CD4-positive, alpha-beta T cell treated with Interleukin-4 for 1 hour (primary cell): ENCODE data around the gene MYOM3.
"Not testable (repeated sequence)": the region's sequence is repeated elsewhere in the genome, so short reads cannot be mapped to it uniquely, and the experiment has no call there.

Source experiments
- DNase-seq, 2 donors: peaks; one replicate each; pipeline ENCODE4 v3.0.0-alpha.2; 2020 to 2022

MYOM3 gene

DNA sequence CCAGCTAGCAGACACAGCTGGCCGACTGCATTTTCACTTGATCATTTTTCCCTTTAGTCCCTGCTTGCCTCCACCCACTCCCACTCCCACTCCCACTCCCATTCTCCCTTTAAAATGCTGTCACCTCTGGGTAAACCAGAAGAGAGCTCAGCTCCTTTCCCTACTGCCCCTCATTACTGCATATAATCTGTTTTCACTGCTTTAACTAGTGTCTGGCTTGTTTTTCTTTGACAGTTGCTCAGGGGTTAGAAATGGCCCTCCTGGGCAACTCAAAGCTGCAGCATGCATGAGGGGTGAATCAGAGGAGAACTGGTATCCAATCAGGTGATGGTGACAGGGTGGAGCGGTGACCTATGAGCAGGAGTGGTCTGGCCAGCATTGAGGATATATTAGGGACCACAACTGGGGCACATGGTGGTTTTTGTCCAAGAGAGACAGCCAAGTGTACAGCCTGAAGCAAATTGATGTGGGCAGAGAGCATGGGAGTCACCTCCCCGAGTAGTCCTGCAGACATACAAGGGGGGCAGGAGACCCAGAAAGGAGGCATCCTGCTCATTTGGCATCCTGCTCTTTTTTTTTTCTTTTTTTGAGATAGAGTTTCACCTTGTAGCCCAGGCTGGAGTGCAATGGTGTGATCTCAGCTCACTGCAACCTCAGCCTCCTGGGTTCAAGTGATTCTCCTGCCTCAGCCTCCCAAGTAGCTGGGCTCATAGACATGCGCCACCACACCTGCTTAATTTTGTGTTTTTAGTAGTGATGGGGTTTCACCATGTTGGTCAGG, 89.2 kb downstream of the MYOM3 start:
- no peak for DNase-seq

DNA sequence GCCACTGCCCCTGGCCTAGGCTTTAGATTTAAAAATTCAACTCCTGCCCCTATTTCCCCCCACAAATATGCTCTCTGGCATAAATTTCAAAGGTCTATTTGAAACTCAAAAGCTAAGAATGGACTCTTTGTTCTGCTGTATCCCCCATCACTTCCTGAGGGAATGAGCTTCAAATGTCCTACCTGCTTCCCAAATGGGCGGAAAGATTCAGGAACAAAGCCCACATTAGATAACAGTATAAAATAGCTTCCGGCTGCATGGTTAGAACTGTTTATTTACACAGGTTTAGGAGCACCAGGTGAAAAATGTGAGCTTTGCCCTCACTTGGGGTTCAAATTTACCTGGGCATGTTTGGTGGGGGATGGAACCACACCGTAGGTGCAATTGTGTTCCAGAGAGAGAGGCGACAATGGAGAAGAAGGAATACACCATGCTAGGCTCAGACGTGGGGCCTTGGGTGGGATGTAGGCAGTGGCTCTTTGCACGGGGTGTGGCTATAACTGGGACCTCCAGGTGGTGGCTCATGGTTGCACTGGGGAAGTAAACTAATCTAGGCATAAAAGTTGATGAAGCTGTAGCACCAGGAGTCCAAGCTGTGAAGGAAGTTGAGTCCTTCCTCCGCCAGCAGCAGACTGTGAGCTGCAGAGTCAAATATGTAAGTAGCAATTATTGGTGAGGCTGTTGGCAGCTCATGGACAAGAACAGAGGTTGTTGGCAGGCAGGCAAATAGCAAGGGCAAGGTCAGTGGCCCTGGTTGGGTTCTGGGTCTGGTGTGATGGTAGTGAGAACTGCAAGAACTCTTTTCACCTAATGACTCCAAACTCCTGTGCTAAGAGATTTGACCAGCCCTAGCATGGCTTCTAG, 90.3 kb downstream of the MYOM3 start:
- no peak for DNase-seq

DNA sequence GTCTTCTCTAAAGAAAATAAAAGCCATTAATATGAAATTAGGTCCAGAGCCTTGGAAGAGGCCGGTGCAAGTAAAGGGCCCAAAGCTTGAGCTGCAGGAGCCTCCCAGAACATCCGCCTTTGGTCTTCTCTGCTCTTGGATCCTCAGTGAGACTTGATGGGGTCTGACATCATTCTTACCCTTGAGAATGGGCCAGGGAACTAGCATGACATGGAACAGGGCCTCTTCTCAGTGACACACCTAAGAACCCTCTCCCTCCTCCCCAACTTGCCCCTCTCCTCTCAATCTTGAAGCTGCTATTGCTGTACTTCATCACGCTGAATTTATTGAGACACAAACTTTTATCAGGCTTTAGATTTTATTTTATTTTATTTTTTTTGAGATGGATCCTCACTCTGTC, 91.5 kb downstream of the MYOM3 start:
- no peak for DNase-seq

DNA sequence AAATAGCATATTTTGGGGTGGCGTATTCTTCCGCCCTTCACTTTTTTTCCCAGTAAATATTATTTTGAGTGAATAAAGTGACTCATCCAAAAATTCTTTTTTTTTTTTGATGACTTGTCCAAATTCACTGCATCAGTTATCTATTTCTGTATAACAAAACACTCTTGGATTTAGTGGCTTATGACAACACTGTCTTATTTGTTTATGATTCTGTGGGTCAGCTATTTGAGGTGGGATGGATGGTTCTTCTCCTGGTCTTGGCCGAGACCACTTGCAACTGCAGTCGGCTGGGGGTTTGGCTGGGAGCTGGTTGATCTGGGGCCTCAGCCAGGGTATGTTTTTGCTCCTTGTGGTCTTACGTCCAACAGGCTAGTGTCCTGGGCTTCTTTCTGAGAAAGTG, 91.9 kb downstream of the MYOM3 start:
- DNase-seq: no peak

DNA sequence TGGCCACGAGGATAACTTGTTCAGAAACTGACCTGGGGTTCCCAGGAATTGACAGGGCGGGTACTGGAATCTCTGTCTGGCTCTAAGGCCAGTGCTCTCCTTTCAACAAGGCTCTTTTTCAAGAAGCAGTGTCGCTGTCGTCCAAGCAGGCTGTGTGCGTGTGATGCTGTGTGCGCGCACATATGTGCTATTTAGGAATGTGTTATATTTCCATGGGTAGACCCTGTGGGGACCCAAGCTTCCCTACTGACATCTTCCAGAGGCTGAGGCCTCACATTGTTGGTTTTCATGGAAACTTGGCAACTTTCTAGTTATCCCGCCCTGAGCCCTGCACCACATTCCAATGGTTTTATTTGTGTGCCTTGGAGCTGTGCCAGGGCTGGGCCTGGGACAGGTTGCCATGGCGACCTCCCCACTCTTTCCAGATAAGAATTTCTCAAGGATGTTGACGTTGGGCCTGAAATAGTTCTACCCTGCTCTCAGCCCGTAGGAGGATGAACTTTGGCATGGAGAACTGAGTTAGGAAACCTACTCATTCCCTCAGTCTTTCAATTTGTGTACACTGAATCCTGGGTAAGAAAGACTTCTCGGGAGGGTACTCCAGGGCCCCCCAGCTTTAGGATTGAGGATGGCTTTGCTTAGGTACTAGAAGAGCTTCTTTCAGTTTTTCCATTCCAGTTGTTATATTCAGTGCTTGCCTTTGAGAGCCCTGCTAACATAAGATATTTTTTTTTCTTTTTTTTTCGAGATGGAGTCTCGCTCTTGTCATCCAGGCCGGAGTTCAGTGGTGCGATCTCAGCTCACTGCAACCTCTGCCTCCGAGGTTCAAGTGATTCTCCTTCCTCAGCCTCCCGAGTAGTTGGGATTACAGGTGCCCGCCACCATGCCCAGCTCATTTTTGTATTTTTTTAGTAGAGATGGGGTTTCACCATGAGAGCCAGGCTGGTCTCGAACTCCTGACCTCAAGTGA, 93.0 kb downstream of the MYOM3 start:
- no peak for DNase-seq

DNA sequence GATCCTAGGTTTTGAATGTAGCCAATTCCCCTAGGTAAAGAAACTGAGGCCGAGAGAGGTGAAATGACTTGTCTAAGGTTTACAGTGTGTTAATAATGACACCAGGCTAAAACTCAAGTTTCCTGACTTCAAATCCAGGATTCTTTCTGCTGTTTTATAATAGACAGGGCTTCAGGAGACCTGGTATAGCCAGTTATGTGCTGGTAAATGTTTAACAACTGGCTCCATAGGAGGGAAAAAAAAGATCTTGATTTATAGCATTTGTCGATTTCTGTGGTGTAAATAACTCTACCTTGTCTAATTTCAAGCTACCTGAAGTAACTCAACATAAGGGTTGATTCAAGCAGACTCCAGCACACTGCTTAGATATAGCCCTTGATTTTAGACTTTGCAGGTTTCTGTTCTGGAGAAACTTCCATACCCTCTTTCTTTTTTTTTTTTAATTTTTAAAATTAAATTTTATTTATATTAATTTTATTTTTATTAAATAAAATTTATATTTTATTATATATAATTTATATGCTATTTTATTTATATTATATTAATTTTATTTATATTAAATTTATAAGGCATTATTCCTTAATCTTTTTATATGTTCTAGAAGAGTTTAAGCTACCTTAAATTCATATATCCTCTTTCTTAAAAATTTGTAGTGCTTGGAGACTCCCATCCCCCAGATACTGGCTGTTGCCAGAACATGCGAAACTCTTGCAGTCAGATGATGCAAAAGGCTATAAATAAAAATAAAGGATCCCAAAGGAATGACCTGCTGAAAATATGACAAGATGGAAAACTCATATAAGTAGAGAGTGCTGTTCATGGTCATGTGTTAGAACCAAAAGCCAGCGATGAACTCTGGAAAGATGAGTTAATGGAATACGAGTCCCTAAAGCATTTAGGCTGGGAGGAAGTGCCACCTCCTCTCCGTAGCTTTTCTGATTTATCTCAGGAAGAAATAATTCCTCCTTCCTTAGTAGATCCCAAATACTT, 96.4 kb downstream of the MYOM3 start:
- no peak for DNase-seq

DNA sequence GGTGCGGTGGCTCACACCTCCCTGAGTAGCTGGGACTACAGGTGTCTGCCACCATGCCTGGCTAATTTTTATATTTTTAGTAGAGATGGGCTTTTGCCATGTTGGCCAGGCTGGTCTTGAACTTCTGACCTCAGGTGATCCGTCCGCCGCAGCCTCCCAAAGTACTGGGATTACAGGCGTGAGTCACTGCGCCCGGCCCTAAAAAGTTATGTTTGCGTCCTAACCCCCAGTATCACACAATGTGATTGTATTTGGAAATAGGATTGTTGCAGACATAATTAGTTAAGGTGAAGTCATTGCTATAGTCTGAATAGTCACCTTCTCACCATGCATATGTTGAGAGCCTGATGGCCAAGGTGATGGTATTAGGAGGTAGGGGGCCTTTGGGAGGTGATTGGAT, 99.1 kb downstream of the MYOM3 start:
- not testable (repeated sequence) for DNase-seq

DNA sequence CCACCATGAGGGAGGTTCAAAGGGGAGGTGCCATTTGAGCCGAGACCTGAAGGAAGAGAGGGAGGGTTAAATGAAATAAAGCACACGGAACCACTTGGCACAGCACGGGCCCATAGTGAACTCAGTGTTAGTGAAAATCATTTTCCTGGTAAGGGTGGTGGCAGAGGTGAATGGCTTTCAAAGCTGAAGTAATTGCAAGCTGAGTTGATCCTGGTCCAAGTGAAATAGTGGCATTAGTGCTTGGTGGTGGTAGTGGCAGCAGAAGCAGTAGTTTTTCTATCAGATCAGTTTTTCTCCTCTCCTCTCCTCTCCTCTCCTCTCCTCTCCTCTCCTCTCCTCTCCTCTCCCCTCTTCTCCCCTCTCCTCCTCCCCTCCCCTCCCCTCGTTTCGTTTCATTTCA, 101.3 kb downstream of the MYOM3 start:
- no peak for DNase-seq

DNA sequence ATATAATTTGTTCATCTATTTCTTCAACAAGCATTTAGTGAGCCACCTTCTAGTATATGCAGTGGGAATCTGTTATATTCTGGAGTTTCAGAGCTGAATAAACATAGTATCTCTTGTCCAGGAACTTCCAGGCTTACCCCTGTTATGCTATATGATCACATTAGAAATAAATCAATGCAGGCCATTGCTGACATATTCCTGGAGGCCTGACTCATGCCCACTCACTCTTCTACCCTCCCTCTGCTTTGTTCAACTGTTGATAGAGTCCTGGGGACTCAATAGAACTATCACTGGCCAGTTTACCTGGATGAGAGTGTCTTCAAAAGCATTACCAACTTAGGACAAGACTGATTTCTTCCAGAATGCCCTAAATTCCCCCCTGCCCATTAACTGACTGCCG, 102.5 kb downstream of the MYOM3 start:
- DNase-seq: no peak

DNA sequence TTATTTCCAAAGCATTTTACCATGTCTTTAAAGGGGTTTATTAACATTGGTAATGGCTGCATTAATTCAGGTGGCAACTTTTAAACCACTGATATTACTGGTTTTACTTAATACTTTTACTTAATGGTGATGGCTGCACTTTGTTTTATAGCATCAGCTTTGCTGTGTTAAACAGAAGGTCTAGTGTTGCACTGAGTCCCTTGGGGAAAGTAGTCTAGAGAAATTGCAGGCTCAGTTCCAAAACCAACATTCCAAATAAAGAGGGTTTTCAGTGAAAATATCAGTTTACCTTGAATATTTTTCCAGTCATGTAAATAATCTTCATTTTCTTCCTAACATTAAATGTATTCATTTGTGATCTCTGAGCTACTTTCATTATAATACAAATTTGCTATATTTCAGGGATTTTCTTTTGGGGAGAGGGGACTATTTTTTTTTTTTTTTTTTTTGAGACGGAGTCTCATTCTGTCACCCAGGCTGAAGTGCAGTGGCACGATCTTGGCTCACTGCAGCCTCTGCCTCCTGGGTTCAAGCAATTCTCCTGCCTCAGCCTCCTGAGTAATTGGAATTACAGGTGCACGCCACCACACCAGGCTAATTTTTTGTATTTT, 103.3 kb downstream of the MYOM3 start:
- not testable (repeated sequence) for DNase-seq

DNA sequence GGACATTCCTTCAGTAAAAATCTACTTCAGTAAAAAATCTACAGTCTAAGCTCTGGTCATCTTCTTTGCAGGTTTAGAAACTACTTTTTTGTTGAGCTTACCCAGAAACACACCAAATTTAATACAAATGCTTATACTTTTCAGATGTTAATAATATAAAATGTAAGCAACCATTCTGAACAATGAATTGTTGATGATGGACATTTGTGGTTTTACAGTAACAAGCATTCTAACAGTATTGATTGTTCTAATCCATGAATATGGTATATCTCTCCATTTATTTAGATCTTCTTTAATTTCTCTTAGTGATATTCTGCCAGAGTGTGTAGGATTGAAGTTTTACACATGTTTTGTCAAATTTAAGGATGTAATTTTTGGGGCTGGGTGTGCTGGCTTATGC, 104.9 kb downstream of the MYOM3 start:
- DNase-seq: no peak
